ENCODE data around the gene TFAP2A.

Gene TFAP2A

GRCh38 chr6:10422737-10423034 is 7.8 kb upstream of the TFAP2A start:
- TF ChIP-seq, protein P1, sequence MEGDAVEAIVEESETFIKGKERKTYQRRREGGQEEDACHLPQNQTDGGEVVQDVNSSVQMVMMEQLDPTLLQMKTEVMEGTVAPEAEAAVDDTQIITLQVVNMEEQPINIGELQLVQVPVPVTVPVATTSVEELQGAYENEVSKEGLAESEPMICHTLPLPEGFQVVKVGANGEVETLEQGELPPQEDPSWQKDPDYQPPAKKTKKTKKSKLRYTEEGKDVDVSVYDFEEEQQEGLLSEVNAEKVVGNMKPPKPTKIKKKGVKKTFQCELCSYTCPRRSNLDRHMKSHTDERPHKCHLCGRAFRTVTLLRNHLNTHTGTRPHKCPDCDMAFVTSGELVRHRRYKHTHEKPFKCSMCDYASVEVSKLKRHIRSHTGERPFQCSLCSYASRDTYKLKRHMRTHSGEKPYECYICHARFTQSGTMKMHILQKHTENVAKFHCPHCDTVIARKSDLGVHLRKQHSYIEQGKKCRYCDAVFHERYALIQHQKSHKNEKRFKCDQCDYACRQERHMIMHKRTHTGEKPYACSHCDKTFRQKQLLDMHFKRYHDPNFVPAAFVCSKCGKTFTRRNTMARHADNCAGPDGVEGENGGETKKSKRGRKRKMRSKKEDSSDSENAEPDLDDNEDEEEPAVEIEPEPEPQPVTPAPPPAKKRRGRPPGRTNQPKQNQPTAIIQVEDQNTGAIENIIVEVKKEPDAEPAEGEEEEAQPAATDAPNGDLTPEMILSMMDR (conservative IDR thresholded peaks at IDR 0.05; ENCODE audit: low read depth) = no peak
- DNase-seq (ENCODE audit: low spot score) = no peak
- CTCF ChIA-PET = no interaction called here
- H3K27ac ChIP-seq = no peak overlapping the region
- POLR2A ChIA-PET (ENCODE audit: low non-redundant PET) = no interaction called here

- DNase-seq (ENCODE audit: low spot score) = no peak
- ChIA-PET CTCF (interaction anchor here (0.8 to 2.4 kb wide), 2 partner anchors 7 to 19 kb away, joined by 3 to 10 read pairs; no protein-coding TSS in a partner anchor), POLR2A (ENCODE audit: low non-redundant PET) (no interaction called here)
- no peak overlapping the region for H3K27ac ChIP-seq
- TF ChIP-seq, protein P1 (conservative IDR thresholded peaks at IDR 0.05; ENCODE audit: low read depth) = no peak
Observed at GRCh38 chr6:10421921-10422736, 7.3 kb upstream of the TFAP2A start.

DNA sequence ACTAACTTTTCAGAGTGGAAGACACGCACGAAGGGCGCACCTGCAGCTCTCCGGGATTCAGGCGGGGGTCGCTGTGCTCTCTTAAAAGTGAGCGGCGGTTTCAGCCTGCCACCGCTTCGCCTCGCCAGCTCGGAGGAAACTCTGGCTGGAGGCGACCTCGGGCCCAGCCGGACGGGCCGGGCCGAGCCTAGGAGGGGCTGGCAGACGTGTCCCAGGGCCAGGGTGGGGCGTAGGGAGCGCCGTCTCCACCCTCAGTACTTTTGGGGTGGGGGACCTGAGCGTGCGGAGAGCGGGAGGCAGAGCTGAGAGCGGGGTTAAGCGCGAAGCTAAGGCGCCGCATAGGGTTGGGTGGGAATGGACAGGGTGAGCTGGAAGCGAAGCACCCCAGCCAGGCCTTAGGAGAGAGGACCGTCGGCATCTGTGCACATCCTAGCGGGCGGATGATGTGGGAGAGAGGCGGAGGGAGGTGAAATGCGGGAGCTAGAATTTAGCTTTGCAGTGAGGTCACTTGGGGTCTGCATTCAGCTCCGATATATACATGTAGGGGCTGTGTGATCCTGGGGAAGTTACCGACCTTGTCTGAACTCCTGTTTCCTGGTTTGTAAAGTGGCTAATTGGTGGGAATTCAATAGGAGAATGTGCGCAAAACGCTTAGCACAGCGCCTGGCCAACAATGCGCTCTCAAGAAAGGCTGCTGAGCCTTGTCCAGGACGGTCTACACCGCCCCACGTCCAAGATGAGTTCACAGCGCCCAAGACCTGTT is 6.5 kb upstream of the TFAP2A start:
- CTCF ChIA-PET = interaction anchor here (0.8 to 2.4 kb wide), 2 partner anchors 8 to 20 kb away, joined by 3 to 10 read pairs; no protein-coding TSS in a partner anchor
- DNase-seq (ENCODE audit: low spot score) = no peak
- TF ChIP-seq, protein P1 (conservative IDR thresholded peaks at IDR 0.05; ENCODE audit: low read depth) = no peak
- POLR2A ChIA-PET (ENCODE audit: low non-redundant PET) = no interaction called here
- H3K27ac ChIP-seq = peak overlapping the region; percentile 77

DNA sequence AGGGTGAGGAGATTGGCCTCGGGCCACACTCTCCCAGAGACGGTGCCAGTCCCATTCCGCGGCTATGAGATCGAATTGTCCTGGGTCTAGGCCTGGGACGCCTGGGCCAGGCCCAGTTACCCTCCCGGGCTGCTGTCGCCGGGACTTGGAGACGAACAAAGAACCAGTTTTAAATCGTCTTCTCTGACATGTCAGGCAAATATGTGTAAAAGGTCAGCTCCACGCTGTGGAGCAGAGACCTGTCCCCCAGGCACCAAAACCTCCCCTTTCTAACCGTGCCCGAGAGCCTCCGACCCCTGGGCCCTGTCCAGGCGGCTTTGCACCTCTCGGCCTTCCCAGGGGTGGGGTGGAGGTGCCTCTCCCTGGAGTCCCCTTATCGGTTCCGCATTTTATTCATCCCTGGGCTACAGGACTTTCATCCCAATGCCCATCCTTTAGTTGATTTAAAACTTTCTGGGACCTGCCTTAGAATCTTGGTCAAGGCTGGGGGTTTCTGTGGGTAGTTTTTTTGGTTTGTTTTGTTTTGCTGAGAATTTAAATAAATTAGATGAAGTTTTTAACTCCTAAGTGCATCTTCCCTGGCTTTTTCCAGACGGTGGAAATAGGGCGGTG is 5.8 kb upstream of the TFAP2A start:
- CTCF ChIA-PET = interaction anchor here (2.4 kb wide), 1 partner anchor 9 kb away, joined by 10 read pairs; no protein-coding TSS in a partner anchor
- peak overlapping the region; percentile 77 for H3K27ac ChIP-seq
- TF ChIP-seq, protein P1 (conservative IDR thresholded peaks at IDR 0.05; ENCODE audit: low read depth) = no peak
- POLR2A ChIA-PET (ENCODE audit: low non-redundant PET) = no interaction called here
- no peak for DNase-seq (ENCODE audit: low spot score)

DNA sequence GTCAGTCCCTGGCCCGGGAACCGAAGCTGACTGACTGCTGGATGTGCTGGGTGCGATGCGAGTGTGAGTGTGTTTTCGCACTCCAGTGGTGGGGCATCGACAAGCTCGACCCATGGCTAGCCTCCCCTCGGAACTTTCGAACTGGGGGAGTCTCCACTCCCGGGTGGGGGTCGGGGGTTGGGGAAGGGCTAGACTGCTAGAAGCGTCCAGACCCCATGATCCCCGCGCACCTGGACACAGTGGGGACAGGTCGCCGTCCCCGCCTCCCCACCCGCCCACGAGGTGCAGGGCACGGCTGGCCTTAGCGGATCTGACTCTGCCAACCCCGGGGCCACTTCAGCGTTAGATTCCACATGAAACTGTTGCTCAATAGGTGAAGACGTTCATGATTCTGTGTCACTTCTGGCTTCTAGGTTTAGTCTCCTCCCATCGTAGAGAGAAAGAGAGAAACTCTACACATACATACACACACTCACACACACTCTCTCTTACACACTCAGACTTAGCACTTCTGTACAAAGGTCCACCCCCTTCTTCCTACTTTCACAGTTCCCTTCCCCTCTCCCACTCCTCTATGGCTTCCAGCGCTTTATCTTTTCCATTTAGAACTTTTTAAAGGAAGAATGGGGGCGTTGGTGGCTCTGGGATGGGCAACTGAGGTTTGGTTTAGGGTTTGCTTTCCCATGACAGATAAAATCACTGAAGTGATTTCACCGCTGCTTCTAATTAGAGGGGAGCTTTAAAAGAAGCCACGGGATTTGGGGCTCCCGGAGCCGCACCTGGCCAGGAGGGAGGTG is 5.1 kb upstream of the TFAP2A start:
- POLR2A ChIA-PET (ENCODE audit: low non-redundant PET) = interaction anchor here (0.5 to 0.6 kb wide), 3 partner anchors 13 to 299 kb away, joined by 4 to 6 read pairs (median 4); no protein-coding TSS in a partner anchor
- TF ChIP-seq, protein P1 (conservative IDR thresholded peaks at IDR 0.05; ENCODE audit: low read depth) = no peak
- DNase-seq (ENCODE audit: low spot score) = peak; percentile 55
- CTCF ChIA-PET = interaction anchor here (0.6 to 2.4 kb wide), 4 partner anchors 10 to 530 kb away, joined by 3 to 10 read pairs (median 4); no protein-coding TSS in a partner anchor
- H3K27ac ChIP-seq = peak overlapping the region; percentile 77
